Stomach (tissue), 9 donors: ENCODE data around the gene TGFBR2. TPM values are rescaled to one million over a fixed set of nuclear protein-coding genes. Genes with fewer than 3 reads are reported as not detected.
"Not testable (repeated sequence)": the region's sequence is repeated elsewhere in the genome, so short reads cannot be mapped to it uniquely, and the experiment has no call there.

ENCODE experiments used
- DNase-seq, 2 donors: peaks; one replicate each; pipeline versions ENCODE4 v3.0.0 to v3.0.0-alpha.2; 2013 to 2019
- H3K27ac ChIP-seq, 5 donors: fragments of 200-600 bp in 4 of 5; sonication (generic) in 4 of 5; one replicate each; pipeline ENCODE4 v1.5.1; 2013 to 2019; ENCODE audit warnings: mild to moderate bottlenecking in 1 of 5, moderate library complexity in 1 of 5
- H3K27me3 ChIP-seq, 3 donors: fragments of 200-600 bp; sonication (generic); one replicate each; pipeline ENCODE4 v1.5.1; 2017 to 2019; ENCODE audit warnings: mixed run types in 1 of 3
- H3K36me3 ChIP-seq, 4 donors: fragments of 200-600 bp; sonication (generic); 1 replicate in 3 of 4; 2 replicates in 1 of 4; pipeline ENCODE4 v1.5.1; 2016 to 2019
- H3K4me1 ChIP-seq, 4 donors: fragments of 200-600 bp; sonication (generic); one replicate each; pipeline ENCODE4 v1.5.1; 2016 to 2019
- H3K4me3 ChIP-seq, 4 donors: fragments of 200-600 bp; sonication (generic) in 3 of 4; one replicate each; pipeline ENCODE4 v1.5.1; 2016 to 2019; ENCODE audit warnings: mild to moderate bottlenecking in 1 of 4
- H3K9me3 ChIP-seq, 4 donors: fragments of 200-600 bp; sonication (generic); one replicate each; pipeline ENCODE4 v1.5.1; 2016 to 2019
- CTCF ChIP-seq, 7 experiments: fragments of 450-650 bp in 4 of 7; fragments of 200-600 bp in 3 of 7; sonication (generic) in 3 of 7; IDR thresholded peaks; one replicate each; pipeline ENCODE4 v1.5.1; 2016 to 2019; ENCODE audit warnings: antibody characterized with exemption in 7 of 7, control low read depth in 2 of 7, mild to moderate bottlenecking in 1 of 7
- EP300 ChIP-seq: sonication (generic); formaldehyde crosslinking; IDR thresholded peaks from one replicate; pipeline ENCODE4 v1.6.1; 2017; ENCODE audit warnings: antibody characterized with exemption
- POLR2A ChIP-seq, 4 donors: fragments of 450-650 bp; IDR thresholded peaks; one replicate each; pipeline ENCODE4 v1.6.1; 2016; ENCODE audit warnings: antibody characterized with exemption in 4 of 4, control low read depth in 2 of 4, mild to moderate bottlenecking in 1 of 4, moderate library complexity in 1 of 4
- POLR2AphosphoS5 ChIP-seq, 3 donors: sonication (generic); formaldehyde crosslinking; IDR thresholded peaks; one replicate each; pipeline ENCODE4 v1.6.1; 2016; ENCODE audit warnings: antibody characterized with exemption in 3 of 3
- WGBS, 5 donors: extraction: QIAGEN DNeasy Blood & Tissue Kit in 3 of 5; methylation state at CpG; one replicate each; pipeline versions ENCODE4 v1.1.5 to v1.1.7; 2013 to 2018; 5-methylcytosine and 5-hydroxymethylcytosine counted together
- intact Hi-C: fragments of 100-400 bp; cut with DNase I; formaldehyde crosslinking; loops from one replicate; pipeline ENCODE4 v1.15.1; 2023; ENCODE audit warnings: low total_unique reads
- polyA plus RNA-seq, 3 donors: library from polyadenylated mRNA; stranded (reverse); fragments of 200-250 nt; gene quantifications; one replicate each; pipeline ENCODE4 v1.2.3, GENCODE V29; 2013
- total RNA-seq, 5 donors: library from RNA; depleted of rRNA; stranded (reverse); fragments of >200 nt; gene quantifications; one replicate each; pipeline versions ENCODE4 v1.1.0 to v1.2.3, GENCODE V29; 2014 to 2016
- donor health status: healthy with polysubstance abuse.
- donor health status: Bipolar disorder and iron deficiency.
- donor health status: healthy.

TGFBR2 gene
- total and polyA plus RNA-seq, 8 donors, result 13.7 to 115 (median 66.3) TPM

GRCh38 chr3:30622047-30622545 lies 15.7 kb downstream of the TGFBR2 start:
- Histone ChIP-seq H3K4me3 (no peak overlapping the region), H3K27me3 (no peaks in the 10 kb centered on the region), H3K27ac (peak overlapping the region in 4 of 5 donors; percentile 14 to 76 (median 37)), H3K9me3 (no peaks in the 10 kb centered on the region), H3K36me3 (peaks cover 7 to 23% (median 16%) of the 10 kb centered on the region in 4 donors), H3K4me1 (peaks cover 44 to 98% (median 76%) of the 10 kb centered on the region in 4 donors)
- intact Hi-C loops, result no loop called here
- no peak for TF ChIP-seq CTCF (IDR thresholded peaks at IDR 0.05)
- no peak for TF ChIP-seq POLR2AphosphoS5 (IDR thresholded peaks at IDR 0.05)
- TF ChIP-seq EP300, result no peak
- TF ChIP-seq POLR2A (IDR thresholded peaks at IDR 0.05), result no peak
- DNase-seq, result no peak

DNA sequence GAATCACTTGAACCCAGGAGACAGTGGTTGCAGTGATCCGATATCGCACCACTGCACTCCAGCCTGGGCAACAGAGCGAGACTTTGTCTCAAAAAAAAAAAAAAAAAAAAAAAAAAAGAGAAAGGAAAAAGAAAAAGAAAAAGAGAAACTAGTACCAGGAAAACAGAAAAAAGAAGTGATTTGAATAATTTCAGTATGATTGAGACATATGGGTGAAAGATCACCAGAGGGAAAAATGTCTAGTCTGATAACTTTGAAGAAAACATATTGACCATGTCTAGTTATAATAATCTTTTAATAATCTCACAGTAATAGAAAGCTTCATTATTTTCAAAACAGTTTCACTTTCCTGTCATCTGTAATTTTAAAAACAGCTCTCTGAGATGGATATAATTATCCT lies 16.4 kb downstream of the TGFBR2 start:
- TF ChIP-seq POLR2AphosphoS5 (IDR thresholded peaks at IDR 0.05) (no peak), POLR2A (IDR thresholded peaks at IDR 0.05) (no peak), CTCF (IDR thresholded peaks at IDR 0.05) (no peak), EP300 (no peak)
- 62 to 95% (median 79%) methylated on average over 3 of the region's 3 CpGs for WGBS, 5 donors
- intact Hi-C loops, result no loop called here

GRCh38 chr3:30623351-30623750 lies 16.9 kb downstream of the TGFBR2 start:
- Histone ChIP-seq H3K4me1 (peaks cover 45 to 99% (median 83%) of the 10 kb centered on the region in 4 donors), H3K9me3 (no peaks in the 10 kb centered on the region), H3K36me3 (peaks cover 7 to 23% (median 16%) of the 10 kb centered on the region in 4 donors), H3K27me3 (no peaks in the 10 kb centered on the region), H3K4me3 (no peak overlapping the region), H3K27ac (peak overlapping the region in 2 of 5 donors; percentile 3 to 76)
- TF ChIP-seq POLR2A (IDR thresholded peaks at IDR 0.05) (no peak), POLR2AphosphoS5 (IDR thresholded peaks at IDR 0.05) (no peak), CTCF (IDR thresholded peaks at IDR 0.05) (no peak), EP300 (no peak)
- intact Hi-C loops, result no loop called here
- no peak for DNase-seq
- WGBS, 5 donors, result 67 to 85% (median 76%) methylated on average over 5 of the region's 5 CpGs

More for the DNA sequence above, 16.4 kb downstream of the TGFBR2 start:
- H3K27ac ChIP-seq, result peak overlapping the region in 2 of 5 donors; percentile 52 to 76
- no peaks in the 10 kb centered on the region for H3K9me3 ChIP-seq
- H3K4me1 ChIP-seq, result peaks cover 49 to 98% (median 80%) of the 10 kb centered on the region in 4 donors
- H3K27me3 ChIP-seq, result no peaks in the 10 kb centered on the region
- H3K4me3 ChIP-seq, result no peak overlapping the region
- peaks cover 7 to 23% (median 16%) of the 10 kb centered on the region in 4 donors for H3K36me3 ChIP-seq
- no peak for DNase-seq

DNA sequence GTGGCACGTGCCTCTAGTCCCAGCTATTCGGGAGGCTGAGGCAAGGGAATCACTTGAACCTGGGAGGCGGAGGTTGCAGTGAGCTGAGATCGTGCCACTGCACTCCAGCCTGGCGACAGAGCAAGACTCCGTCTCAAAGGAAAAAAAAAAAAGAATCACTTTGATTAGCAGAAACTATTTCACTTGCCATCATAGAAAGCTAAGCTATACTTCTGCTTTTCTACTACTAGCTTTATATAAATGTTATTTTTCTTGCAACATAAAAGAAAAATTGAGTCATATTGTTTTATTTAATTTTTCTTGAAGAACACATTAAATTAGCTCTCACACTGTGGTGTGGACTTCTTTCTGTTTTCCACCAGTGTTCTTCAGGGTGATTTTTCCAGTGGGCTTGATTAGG lies 18.1 kb downstream of the TGFBR2 start:
- H3K4me1 ChIP-seq, result peaks cover 56 to 99% (median 85%) of the 10 kb centered on the region in 4 donors
- peak overlapping the region in 3 of 5 donors; percentile 13 to 76 (median 36) for H3K27ac ChIP-seq
- intact Hi-C loops, H3K9me3 ChIP-seq, H3K27me3 ChIP-seq, DNase-seq, H3K4me3 ChIP-seq: not testable (repeated sequence)
- WGBS, 5 donors, result 79 to 92% (median 85%) methylated on average over 6 of the region's 6 CpGs
- H3K36me3 ChIP-seq, result peaks cover 7 to 26% (median 16%) of the 10 kb centered on the region in 4 donors
